ENCODE results near the gene NDUFS7.

NDUFS7 gene

DNA sequence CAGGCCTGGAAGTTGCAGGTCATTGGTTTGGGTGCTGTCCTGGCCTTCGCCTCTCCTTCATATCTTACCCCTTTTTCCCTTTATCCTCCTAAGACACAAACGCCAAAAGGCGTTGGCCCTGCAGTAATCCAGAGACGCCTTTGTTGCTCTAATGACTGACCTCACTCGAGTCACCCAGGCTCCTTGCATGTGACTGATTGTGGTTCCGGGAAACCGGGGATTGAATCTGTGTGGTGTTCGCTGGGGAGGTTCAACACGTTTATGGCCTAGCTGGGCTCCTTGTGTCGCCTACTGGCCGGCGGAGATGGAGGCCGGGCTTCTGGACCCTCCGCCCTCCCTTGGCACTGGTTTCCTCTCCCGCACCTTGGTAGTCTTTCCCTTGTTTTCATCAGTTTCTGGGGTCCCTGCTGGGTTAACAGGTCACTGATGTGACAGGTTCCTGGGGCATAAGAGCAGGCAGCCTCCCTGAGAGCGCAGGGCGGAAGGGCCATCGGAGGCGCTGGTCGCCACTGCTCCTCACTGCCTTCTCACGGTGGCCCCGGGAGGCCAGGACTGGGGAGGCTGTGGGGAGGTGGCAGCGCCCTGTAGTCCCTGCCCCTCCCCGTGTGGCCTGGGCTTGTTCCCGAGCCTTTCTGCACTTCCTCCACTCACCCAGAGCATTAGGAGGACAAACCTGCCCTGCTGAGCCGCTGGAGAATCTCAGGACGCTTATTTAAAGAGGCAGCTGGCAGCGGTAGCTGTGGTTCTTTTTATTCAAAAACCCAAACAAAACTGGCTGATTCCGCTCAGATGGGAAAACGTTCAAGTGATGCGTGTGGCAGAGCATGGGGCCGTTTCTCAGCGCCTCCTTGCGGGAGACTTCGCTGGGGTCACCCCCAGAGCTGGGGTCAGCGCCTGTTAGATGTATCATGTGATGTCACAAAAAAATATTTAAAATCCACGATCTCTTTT, 18.1 kb upstream of the NDUFS7 start:
- no peak for DNase-seq

DNA sequence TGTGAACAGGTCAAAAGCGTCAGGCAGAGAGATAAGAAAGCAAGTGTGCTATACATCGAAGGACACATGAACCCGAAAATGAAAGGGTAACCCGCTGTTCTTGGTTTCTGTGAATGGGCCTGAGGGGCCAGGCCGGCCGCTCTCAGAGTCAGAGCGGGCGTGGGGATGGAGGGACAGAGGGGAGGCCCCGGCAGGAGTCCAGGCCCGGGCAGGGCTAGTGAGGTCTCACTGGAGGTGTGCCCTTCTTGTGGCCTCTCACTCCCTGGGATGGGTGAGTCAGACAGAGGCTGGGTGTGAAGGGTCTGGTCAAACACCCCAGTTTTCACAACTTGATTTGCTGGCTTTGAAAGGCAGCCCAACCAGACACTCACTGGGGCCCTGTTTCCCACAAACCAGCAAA, 17.4 kb upstream of the NDUFS7 start:
- no peak for DNase-seq

DNA sequence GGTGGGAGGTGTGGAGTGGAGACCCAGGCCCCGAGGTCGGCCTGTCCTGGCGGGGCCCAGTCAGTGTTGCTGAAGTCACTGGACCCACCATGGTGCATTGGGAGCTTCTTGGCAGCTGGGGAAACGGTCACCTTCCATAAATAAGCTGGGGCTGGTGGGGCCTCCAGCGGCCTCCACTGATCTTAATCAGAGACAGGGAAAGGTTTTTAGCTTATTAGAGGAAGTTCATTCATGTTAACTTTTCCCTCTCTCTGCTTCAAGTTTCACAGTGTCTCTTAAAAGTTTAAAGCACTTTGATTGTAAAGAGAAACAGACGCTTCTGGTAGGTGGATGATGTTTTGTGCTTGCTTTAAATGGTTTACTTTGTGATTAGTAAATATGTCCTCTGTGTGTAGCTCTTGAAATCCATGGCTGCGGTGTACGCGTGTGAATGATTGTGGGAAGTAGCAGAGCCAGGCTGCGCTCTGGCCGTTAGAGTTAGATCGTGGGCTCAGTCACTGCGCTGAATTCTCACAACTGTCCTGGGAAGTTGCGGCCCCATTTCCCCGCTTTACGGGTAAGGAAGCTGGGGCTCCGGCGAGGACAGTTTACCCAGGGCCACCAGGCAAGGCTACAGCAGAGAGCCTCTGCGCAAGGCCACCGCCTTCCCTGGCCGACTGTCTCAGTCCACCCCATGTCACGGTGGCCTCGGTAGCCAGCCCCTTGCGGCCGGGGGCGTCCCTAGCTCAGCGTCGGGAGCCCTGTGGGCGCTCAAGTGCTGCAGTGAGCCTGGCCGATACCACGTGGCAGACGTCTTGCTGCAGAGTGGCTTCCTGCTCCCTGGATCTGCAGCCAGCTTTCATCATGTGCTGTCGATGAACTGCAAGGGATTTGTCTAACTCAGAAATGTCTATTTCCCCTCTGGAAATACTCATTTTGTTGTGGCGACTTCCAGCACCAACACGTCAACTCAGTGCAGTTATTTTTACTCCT, 16.5 kb upstream of the NDUFS7 start:
- peak; percentile 72 to 85 (median 78) for DNase-seq

DNA sequence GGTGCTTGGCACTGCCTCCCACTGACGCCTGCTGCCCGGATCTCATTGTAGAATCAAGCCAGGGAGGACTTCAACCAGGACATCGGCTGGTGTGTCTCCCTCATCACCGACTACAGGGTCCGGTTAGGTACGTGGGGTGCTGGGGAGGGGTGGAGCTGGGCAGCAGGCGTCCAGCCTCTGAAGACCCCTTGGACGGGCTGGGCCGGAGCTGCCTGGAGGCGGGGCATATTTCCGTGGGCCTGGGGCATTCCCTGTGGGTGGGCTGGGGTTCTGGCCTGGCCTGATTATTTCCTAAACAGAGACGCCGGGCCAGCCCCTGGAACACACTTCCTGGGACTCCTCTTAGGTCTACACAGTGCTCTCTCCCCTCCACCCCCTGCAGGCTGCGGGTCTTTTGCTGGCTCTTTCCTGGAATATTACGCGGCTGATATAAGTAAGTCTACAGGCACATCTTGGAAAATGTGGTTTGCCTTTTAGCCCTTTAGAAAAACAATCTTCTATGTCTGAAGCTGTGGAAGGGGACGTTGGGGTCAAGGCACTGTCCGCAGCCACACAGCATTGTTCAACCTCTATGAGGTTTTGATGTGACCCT, 14.4 kb upstream of the NDUFS7 start:
- DNase-seq = no peak

DNA sequence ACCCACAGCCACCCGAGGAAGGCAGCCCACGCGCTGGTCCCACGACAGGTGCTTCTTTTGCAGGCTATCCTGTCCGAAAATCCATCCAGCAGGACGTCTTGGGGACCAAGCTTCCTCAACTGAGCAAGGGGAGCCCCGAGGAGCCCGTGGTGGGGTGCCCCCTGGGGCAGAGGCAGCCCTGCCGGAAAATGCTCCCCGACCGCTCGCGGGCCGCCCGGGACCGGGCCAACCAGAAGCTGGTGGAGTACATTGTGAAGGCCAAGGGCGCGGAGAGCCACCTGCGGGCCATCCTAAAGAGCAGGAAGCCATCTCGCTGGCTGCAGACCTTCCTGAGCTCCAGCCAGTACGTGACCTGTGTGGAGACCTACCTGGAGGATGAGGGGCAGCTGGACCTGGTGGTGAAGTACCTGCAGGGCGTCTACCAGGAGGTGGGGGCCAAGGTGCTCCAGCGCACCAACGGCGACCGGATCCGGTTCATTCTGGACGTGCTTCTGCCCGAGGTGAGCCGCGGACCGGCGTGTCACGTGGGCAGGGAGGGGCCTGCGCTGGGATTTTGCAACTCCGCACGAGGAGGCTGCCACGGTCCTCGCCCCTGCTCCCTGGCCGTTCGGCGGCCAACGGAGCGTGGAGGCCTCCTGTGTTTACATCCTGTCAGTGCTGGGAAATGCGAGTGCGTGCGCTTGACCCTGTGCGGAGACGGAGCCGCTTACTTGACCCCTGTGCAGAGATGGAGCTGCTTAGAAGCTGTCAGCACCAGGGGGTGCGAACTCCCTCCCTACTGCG, 12.9 kb upstream of the NDUFS7 start:
- no peak for DNase-seq

DNA sequence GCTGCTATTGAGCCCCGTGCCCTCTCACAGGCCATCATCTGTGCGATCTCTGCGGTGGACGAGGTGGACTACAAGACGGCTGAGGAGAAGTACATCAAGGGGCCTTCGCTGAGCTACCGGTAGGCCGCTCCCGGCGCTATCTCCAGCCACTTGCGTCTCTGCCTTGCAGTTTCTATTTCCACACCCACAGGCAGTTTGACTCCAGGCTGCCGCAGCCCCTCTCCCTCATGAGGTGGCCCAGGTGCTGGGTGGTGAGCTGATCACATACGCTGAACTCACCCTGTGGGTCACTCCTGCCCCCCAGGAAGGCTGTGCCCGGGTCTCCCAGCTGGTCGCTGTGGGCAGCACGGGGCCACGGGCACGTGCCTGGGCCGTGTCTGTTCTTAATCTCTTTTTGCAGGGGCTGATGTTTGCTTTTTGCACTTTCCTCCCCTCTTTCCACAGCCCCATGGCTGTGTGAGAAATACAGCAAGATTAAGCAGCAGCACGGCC, 10.6 kb upstream of the NDUFS7 start:
- DNase-seq = no peak

DNA sequence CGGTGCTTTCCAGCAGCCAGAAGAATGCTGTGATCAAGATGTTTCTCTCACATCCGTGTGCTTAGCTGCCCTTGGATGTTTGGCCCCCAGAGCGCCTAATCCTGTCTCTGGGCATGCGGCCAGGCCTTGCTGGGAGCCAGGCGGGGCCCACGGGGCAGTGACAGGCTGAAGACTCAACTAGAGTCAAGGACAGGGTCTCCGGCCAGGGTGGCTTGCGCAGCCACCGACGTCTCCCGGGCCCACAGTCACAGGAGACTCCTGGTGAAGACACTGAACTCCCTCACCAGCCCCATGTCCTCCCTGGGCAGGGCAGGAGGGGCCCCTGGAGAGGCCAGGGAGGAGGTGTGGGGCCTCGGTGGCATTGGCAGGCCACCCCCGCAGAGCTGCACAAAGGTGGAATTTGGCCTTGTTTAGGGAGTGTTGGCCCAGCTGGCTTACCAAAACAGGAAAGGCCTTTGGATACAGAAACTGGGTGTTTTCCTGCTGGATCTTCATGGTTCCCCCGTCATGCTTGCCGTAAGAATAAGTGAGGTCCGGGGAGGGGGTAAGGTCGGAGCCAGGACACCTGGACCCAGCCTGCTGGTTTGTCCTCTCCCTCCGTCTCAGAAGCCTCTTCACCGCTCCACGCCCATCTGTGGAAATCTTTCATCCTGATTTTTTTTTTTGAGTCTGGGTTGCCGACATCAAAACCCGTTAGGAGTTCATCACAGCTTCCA, 10.0 kb upstream of the NDUFS7 start:
- no peak for DNase-seq

DNA sequence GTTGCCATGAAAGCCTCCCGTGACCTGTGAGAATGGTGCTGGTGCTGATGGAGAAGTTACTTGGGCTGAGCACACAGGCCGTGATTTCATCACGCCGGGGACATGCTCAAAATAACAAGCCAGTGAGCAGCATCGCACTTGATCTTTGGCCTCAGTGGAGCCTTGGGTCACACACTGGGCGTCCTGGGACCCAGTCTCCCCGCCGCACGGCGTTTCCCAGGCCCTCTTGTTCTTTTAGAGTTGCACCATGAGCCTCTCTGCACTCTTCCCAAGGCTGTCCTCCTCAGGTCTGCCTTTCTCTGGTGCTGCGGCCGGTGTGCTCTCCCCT, 9.5 kb upstream of the NDUFS7 start:
- DNase-seq = no peak

DNA sequence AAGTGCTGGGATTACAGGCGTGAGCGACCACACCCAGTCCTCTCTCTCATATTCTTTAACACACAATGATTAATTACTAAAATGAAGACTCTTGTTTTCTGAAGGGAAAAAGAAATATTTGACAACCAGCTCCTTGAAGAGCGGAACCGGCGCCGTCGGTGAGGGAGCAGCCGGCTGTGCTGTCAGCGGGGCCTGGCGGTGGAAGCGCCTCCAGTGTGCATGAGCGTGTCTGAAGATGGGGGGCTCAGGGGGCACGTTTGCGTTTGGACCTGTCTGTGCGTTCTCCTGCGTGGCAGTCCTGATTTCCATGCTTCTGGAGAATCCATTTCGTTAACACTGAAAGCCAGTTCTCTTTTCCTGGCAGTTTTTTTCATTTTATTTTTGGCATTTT, 7.3 kb upstream of the NDUFS7 start:
- DNase-seq = no peak

DNA sequence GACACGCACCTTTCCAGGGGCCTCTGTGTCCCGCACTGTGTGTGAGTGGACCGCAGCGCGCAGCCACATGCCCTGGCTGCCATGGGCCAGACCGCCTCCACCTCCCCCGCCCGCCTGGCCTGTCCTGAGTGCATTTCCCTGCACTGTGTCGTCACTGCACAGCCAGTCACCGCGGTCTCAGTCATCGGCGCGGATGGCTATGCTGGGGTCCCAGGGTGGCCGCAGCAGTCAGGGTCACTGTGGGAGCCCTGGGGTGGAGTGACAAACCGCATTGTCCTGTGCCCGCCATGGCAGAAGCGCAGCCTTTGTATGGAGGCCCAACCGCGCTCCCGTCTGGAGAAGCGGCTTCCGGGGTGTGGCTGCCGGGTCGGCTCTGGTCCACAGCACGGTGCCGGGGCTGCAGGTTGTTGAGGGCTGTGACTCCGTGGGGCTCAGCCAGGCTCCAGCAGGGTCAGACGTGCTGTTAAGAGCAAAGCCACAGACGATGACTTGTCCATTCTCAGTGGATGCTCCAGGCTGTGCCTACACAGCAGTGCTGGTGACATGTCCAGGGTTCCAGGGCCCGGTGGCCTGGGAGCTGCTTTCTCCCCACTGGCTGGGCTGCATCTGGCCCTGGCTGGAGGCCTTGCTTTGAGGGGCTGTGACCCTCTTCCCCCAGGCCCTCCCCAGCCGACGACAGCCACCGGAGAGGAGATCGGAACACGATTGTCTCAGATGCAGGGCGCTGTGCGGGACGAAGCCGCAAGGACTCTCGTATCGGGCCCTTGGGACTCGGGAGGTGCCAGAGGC, 6.3 kb upstream of the NDUFS7 start:
- DNase-seq = no peak

DNA sequence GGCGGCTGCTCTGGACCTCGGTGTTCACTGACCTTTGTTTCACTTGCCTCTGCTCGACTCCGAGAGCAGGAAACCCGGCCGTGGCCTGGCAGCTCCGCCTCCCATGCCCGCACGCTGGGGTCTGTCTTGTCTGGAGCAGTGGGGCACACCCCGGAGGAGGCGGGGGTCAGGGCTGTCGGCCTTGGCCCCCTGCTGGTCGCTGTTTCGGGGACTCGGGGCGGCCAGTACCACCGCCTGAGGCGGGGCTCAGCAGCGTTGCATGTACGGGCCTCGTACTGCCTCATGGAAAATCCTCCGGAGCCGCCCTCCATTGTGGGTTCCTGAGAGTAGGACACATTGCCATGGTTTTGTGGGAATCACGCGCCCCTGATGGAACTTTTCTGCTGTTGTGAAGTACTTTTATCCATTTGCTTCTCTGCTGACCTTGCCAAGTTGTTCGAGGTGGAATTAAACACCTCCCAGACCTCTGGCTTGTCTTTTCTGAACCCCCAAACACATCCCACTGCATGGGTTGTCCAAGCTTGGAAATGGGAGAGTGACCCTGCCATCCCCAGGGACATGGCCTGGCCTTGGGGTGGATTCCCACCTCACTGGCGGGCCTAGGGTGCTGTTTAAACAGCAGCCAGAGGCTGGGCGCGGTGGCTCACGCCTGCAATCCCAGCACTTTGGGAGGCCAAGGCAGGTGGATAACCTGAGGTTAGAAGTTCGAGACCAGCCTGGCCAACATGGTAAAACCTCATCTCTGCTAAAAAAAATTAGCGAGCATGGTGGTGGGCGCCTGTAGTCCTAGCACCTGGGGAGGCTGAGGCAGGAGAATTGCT, 5.5 kb upstream of the NDUFS7 start:
- no peak for DNase-seq

DNA sequence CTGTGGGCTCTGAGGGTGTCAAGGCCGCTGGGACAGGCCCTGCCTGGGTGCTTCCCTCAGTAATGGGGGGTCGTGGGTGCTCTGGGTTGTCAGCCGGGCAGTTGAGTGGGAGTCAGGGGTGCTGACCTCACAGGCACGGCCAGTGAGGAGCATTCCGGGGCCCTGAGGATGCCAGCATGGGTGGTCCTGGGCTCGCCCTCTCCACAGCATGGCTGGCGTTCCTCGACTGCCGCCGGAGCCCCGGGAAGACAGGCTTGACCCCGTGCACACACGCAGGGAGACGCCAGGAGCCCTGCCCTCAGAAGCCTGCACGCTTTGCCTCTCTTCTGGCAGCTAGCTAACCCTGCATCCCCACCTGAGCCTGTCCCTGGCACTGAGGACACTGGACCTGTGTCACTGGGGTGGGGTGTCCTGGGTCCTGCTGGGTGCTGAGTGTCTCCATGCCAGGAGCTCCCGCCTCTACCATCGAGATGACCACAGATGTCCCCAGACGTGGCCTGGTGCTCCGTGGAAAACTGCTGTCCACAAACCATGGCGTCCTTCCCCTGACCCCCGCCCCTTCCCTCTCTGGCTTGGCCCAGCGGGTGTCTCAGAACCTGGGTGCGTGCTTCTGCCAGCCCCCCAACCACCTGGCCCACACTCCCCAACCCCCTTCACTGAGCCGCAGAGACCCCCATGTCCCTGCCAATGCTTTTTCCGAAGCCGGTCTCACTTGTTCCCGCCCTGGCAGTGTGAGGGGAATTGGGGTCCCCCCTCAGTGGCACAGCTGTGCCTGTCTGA, 4.4 kb upstream of the NDUFS7 start:
- no peak for DNase-seq

DNA sequence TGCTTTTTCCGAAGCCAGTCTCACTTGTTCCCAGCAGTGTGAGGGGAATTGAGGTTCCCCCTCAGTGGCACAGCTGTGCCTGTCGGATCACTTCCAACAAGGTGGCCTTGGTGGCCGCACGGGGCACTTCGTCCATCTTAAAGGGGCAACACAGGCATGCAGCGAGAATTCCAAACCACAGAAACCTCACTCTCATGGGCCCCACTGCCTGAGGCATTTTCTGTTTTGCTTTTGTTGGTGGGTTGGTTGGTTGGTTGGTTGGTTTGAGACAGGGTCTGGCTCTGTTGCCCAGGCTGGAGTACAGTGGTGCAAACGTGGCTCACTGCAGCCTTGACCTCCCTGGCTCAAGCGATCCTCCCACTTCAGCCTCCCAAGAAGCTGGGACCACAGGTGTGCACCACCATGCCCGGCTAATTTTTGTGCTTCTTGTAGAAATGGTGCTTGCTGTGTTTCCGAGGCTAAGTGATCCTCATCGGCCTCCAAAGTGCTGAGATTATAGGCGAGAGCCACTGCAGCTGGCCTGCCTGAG, 3.7 kb upstream of the NDUFS7 start:
- DNase-seq = no peak

DNA sequence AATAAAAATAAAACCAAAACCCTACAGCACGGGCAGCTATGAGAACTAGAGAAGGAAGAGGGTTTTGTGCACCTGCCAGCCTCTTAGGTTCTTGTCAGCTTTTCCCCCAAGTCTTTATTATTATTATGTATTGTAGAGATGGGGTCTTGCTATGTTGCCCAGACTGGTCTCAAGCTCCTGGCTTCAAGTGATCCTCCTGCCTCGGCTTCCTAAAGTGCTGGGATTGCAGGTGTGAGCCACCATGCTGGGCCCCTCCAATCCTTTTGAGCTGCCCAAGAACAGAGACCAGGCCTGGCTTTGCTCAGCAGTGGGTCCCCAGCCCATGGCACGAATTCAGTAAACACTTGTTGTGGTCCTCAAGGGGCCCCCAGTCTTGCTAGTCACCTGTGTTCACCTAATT, 1.5 kb upstream of the NDUFS7 start:
- DNase-seq = no peak

DNA sequence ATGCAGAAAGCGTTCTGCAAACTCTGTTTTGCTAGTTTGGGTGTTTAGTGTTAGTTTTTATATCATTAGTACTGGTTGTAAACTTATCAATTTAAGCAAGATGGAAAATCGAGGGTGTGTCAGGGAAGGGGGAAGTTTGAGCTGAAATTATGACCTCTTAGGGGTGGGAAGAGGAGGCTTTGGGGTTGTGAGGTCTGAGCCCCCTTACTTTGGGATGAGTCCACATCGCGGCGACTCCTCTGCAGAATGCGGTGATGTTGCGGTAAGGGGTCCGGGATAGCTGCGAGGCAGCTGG, 743 bp upstream of the NDUFS7 start:
- DNase-seq = no peak

DNA sequence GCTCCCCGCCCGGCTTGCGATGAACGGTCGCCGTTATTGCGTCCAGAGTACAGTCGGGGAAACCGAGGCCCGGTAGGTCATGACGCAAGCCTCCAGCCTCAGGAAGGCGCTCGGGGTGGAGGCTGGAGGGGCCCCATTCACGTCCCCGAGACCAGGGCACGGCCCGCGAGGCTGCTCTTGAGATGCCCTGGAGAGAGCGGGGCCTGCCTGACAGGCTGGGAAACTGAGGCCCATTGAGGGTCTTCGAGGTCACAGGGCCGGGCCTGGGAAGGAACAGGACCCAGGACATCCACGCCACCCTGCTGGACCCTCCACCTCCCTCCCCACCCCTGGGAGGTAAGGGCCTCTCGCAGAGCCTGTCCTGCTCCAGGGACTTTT, 367 bp downstream of the NDUFS7 start:
- DNase-seq = peak in 1 of 4 experiments; percentile 21

DNA sequence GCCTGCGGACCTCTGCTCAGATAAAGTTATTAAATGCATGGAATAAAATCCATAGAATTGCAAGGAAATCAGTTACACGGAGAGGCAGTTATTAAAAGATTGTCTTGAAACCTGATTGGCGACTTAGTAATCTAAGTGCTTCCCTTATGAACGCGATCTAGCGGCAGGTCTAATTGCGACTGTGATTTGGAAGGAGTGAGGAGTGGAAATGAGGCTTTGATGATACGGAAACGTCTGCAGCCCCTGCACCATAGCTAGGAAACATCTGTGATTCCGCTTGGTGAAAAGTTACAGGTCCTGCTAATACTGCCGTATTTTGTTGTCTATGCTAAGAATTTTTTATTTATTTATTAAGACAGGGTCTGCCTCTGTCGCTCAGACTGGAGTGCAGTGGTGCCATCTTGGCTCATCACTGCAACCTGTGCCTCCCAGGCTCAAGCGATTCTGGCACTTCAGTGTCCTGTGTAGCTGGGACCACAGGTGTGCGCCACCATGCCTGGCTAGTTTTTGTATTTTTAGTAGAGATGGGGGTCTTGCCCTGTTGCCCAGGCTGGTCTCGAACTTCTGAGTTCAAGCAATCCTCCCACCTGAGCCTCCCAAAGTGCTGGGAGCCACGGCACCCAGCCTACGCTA, 887 bp downstream of the NDUFS7 start:
- peak; percentile 14 to 45 (median 31) for DNase-seq

DNA sequence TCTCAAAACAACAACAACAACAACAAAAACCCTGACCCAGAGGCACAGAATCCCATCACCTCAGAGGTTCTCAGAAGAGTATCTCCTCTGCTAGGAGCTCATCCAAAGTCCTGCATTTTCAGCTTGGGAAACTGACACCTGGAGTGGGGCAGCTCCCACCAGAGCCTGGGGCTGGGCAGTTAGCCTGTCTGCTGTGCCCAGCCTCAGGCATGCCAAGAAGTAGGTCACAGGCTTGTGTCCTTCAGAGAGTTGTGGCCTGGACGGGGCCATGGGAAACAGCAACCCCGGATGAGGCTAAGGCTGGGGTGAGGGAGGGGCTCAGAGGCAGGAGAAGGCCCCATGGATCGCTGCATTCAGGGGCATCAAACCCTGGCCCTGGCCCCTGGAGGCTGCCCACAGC, 2.1 kb downstream of the NDUFS7 start:
- DNase-seq = no peak

Measured in suppressor macrophage (primary cell).